GM15510 (cell line): ENCODE results near the gene TMEM217.

Experiments used
- POLR2A ChIP-seq: IDR thresholded peaks from 3 replicates; pipeline ENCODE4 v1.6.1; 2011; ENCODE audit warnings: borderline replicate concordance; ENCODE audit not compliant: insufficient read length; ENCODE audit errors: extremely low read depth

Gene TMEM217

GRCh38 chr6:37171970-37172812 is 85.8 kb downstream of the TMEM217 start:
- no peak for TF ChIP-seq POLR2A

DNA sequence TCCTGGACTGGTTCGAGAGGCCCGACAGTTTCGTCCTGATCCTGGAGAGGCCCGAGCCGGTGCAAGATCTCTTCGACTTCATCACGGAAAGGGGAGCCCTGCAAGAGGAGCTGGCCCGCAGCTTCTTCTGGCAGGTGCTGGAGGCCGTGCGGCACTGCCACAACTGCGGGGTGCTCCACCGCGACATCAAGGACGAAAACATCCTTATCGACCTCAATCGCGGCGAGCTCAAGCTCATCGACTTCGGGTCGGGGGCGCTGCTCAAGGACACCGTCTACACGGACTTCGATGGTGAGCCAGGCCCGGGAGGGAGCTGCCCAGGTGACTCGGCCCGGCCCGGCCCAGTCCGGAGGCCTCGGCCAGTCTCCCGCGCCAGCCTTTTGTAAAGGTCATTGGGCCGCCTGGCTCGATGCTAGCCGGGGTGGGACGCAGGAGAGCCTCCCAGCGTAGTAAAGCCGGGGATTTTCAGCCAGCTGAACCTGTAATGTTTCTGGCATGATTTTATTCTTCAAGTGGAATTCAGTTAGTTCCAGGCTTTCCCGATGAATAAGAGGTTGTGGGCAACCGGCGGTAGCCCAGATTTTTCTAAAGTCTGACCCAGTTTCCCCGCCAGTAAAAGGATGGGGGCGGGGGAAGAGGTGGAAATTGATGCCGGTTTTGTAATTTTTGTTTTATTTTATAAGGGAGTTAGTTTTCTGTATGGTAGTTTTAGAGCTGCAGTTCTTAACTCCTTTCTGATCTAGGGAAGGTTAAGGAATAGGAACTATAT is 86.6 kb downstream of the TMEM217 start:
- TF ChIP-seq POLR2A, result no peak

DNA sequence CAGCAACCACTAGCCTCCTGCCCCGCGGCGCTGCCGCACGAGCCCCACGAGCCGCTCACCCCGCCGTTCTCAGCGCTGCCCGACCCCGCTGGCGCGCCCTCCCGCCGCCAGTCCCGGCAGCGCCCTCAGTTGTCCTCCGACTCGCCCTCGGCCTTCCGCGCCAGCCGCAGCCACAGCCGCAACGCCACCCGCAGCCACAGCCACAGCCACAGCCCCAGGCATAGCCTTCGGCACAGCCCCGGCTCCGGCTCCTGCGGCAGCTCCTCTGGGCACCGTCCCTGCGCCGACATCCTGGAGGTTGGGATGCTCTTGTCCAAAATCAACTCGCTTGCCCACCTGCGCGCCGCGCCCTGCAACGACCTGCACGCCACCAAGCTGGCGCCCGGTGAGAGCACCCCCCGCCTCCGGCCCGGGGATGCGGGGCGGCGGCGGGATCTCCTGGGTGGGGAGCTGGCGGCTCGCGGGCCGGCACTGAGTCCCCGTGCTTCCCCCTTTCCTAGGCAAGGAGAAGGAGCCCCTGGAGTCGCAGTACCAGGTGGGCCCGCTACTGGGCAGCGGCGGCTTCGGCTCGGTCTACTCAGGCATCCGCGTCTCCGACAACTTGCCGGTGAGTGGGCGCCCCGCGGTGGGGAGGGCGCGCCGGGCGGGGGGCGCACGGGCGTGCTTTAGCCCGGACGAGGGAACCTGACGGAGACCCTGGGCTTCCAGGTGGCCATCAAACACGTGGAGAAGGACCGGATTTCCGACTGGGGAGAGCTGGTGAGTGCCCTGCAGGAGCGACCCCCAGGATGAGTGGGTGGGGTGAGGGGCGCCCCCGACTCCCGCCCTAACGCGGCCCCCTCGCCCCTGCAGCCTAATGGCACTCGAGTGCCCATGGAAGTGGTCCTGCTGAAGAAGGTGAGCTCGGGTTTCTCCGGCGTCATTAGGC is 87.4 kb downstream of the TMEM217 start:
- TF ChIP-seq POLR2A, result no peak

DNA sequence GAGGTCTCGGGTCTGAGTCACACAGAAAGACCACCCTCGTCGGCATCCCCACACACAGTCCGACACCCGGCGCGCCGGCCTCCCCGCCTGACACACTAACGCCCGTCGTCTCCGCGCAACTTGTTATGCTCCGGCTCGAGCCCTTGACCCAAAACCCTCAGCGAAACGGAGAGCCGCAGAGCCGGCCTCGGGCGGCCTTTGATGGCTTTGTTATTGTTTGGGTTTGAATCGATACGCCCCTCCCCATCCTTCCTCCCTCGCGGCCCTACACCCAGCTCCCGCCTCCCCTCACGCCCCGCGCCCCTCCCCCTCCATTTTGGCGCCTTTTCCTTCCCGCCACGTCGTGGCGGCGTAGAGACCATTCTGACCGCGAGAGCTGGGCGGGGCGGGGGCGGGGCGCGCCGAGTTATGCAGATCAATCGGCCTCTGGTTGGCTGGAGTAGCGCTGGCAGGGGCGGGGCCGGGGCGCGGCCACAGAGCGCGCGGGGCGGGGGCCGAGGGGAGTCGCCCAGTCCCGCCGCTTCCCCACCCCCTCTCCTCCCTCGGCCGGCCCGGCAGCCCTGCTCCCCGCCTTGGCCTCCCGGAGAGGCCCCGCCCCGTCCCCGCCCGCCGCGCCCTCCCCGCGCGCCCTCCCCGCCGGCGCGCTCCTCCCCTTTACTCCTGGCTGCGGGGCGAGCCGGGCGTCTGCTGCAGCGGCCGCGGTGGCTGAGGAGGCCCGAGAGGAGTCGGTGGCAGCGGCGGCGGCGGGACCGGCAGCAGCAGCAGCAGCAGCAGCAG is 88.3 kb downstream of the TMEM217 start, which contains the start of gene PIM1:
TSS of gene PIM1 (plus strand) at position 657 of the 777 bp plus-strand sequence. CDS start 424 bp downstream, outside the sequence.
- peak; percentile 85 for TF ChIP-seq POLR2A

DNA sequence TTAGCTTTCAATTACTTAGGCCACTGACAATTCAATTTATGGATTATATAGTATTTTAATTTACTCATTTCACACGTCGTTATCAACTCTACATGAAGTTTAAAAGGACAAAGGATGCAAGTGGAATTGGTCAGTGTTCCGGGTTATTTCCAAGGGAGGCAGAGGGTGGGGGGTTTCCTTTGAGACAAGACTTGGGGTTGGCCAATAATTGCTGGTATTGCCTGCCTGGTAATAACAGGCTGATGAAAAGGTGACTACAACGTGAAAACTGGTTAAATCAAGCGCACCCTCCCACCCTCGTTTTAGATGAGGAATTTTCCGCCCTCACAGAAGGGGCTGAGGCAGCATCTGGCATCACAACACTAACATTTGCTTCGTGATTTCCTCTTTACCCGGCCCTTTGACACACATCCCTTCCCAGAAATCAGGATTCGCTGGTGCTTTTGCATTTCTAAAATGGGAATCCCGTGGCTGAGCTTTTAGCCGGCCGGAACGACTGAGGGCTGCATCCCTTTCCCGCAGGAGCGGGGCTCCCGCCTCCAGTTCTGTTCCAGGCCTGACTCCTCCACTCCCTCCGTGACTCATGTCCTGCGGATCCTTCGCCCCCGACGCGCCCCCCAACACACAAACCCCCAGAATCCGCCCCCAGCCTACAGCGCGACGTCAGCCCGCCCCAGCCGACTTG is 89.0 kb downstream of the TMEM217 start:
- no peak for TF ChIP-seq POLR2A

GRCh38 chr6:37168163-37168758 is 89.7 kb downstream of the TMEM217 start:
- TF ChIP-seq POLR2A, result no peak

- TF ChIP-seq POLR2A, result no peak
Observed at GRCh38 chr6:37162740-37163139, 95.2 kb downstream of the TMEM217 start.
